AG10803 (cell line): Measurements from ENCODE around the gene CAMKK2.
"Not testable (repeated sequence)": the region's sequence is repeated elsewhere in the genome, so short reads cannot be mapped to it uniquely, and the experiment has no call there.

Experiments
- DNase-seq: peaks from one replicate; pipeline ENCODE4 v3.0.0; 2010; ENCODE audit warnings: low read depth
- H3K4me3 ChIP-seq: 2 replicates; pipeline ENCODE4 v1.5.1; 2011; ENCODE audit warnings: mild to moderate bottlenecking, low read length, control low read depth
- TF ChIP-seq, protein P1 (sequence below): conservative IDR thresholded peaks from 2 replicates; pipeline ENCODE4 v1.5.1; 2011; ENCODE audit warnings: mild to moderate bottlenecking, low read length, control low read depth, inconsistent platforms

The CAMKK2 gene

GRCh38 chr12:121264135-121264534, 32.4 kb downstream of the CAMKK2 start:
- TF ChIP-seq, protein P1, sequence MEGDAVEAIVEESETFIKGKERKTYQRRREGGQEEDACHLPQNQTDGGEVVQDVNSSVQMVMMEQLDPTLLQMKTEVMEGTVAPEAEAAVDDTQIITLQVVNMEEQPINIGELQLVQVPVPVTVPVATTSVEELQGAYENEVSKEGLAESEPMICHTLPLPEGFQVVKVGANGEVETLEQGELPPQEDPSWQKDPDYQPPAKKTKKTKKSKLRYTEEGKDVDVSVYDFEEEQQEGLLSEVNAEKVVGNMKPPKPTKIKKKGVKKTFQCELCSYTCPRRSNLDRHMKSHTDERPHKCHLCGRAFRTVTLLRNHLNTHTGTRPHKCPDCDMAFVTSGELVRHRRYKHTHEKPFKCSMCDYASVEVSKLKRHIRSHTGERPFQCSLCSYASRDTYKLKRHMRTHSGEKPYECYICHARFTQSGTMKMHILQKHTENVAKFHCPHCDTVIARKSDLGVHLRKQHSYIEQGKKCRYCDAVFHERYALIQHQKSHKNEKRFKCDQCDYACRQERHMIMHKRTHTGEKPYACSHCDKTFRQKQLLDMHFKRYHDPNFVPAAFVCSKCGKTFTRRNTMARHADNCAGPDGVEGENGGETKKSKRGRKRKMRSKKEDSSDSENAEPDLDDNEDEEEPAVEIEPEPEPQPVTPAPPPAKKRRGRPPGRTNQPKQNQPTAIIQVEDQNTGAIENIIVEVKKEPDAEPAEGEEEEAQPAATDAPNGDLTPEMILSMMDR: no peak
- no peak for DNase-seq
- no peak overlapping the region for H3K4me3 ChIP-seq

DNA sequence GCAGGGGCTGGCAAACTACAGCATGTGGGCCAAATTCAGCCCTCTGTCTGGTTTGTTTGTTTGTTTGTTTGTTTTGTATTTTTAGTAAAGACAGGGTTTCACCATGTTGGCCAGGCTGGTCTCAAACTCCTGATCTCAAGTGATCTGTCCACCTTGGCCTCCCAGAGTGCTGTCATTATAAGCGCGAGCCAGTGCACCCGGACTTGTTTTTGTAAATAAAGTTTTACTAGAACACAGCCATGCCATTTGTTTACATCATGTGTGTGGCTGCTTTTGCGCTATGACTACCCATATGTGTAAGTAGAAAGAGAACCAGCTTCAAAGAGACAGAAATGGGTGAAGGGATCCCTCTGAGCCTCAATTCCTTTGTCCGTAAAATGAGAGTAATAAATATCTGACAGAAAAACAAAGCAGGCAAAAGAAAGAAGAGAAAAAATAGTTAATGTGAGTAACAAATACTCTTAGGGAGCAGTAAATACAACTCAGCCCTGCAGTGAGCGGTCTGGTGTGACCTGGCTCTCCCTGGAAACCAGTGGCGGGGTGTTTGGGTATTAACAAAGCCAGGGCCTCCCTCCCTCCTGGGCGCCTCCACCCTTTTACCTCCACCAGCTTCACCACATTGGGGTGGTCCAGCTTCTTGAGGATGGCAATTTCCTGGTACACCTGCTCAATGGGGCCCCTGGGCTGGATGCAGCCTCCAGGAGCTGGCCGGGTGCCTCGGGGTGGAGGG, 33.1 kb downstream of the CAMKK2 start:
- no peak for DNase-seq
- TF ChIP-seq, protein P1: no peak
- no peak overlapping the region for H3K4me3 ChIP-seq

DNA sequence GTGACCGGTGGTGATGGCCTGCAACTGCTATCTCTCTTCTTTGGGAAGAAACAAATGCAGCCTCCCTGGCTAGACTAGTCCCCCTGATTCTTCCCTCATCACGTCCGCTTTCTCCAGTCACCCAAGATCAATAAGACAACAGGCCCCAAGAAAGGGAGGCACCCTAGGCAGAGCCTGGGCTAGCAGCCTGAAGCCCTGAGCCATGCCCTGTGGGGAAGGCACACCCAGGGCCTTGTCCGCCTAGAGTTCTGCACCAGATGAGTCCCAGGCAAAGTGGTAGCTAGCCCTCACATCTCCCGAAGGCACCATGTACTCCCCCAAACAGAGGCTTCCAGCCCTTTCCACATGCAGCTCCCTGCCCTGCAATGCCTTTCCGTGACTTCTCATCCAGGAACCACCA, 35.1 kb downstream of the CAMKK2 start:
- H3K4me3 ChIP-seq: no peak overlapping the region
- no peak for DNase-seq
- TF ChIP-seq, protein P1: no peak

DNA sequence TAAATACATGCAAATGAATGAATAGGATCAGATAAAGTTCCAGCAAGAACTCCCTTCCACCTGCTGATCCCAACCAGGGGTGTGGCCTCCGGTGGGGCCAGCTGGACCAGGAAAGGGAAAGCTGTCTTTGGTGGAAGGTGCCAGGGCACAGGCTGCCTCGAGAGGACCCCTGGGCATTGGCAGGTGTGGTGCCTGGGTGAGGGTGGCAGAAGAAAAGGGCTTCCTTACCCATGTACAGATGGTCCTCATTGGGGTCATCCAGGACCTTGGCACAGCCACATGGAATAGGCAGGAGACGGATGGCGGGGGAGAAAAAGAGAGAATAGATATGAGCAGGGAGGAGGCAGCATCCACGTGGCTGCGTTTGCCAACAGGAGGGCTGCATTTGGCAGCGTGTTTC, 36.4 kb downstream of the CAMKK2 start:
- no peak overlapping the region for H3K4me3 ChIP-seq
- TF ChIP-seq, protein P1: no peak
- no peak for DNase-seq

- DNase-seq: no peak
- TF ChIP-seq, protein P1: no peak
These were observed 37.4 kb downstream of the CAMKK2 start for GRCh38 chr12:121259074-121259473.

GRCh38 chr12:121257704-121258449, 38.6 kb downstream of the CAMKK2 start:
- DNase-seq, H3K4me3 ChIP-seq: not testable (repeated sequence)

More at GRCh38 chr12:121259074-121259473, 37.4 kb downstream of the CAMKK2 start:
- H3K4me3 ChIP-seq: no peak overlapping the region

GRCh38 chr12:121255433-121255832, 41.1 kb downstream of the CAMKK2 start:
- TF ChIP-seq, protein P1: no peak
- no peak for DNase-seq
- no peak overlapping the region for H3K4me3 ChIP-seq
